Measurements from ENCODE around the gene PLA2G2E.
"Not testable (repeated sequence)": the region's sequence is repeated elsewhere in the genome, so short reads cannot be mapped to it uniquely, and the experiment has no call there.

The PLA2G2E gene, protein sequence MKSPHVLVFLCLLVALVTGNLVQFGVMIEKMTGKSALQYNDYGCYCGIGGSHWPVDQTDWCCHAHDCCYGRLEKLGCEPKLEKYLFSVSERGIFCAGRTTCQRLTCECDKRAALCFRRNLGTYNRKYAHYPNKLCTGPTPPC

DNA sequence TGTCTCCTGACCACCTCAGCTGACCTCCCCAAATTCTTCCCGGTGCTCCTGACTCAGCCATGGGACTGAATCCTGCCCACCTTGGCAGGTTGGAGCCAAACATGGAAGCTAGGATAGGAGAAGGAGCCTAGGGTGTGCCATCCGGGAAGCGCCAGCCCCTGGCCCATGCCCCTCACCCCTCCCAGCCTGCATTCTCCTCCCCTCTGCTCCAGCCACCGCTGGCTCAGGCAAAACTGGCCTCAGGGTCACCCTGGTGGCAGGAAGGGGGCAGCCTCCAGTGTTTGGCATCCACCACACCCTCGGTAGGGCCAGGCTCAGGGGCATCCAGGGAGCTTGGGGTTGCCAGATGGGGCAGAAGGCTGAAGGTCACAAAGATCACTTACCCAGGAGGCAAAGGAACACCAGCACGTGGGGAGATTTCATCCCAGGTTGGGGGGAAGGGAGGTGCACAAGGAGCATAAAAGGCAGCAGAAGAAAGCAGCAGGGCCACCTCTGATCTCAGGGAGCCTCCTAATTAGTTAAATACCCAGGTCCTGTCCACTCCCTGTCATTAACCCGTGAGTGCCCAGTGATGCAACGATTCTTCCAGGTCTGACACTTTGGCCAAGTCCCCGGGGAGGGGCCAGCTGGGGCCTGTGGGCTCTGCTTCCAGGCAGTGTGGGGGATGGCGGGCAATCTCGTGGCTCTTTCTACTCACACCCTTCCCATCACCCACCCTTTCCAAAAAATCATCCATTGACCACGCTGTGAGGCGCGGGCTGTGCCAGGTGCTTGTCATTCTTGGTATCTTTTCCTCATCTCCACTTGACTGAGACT, at the start of gene PLA2G2E:
PLA2G2E (minus strand) TSS at position 481 of the 816 bp plus-strand sequence; CDS start at position 423, 58 bp downstream.
- DNase-seq, result no peak

DNA sequence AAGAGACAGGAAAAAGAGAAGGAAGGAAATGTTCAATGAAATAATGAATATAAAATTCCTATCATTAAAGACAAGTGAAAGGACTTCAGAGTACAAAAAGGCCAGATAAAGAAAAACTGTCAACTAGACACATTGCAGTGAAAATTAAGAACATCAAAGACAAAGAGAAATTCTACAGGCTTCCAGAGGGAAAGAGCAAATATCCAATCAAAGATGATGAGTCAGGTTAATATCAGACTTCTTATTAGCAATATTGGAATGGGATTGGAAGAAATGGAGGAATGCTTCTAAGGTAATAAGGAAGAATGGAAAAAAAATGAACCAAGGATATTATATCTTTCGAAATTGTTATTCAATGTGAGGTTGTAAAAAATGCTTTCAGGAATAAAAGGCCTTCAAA, 48.2 kb upstream of the PLA2G2E start:
- no peak for DNase-seq

DNA sequence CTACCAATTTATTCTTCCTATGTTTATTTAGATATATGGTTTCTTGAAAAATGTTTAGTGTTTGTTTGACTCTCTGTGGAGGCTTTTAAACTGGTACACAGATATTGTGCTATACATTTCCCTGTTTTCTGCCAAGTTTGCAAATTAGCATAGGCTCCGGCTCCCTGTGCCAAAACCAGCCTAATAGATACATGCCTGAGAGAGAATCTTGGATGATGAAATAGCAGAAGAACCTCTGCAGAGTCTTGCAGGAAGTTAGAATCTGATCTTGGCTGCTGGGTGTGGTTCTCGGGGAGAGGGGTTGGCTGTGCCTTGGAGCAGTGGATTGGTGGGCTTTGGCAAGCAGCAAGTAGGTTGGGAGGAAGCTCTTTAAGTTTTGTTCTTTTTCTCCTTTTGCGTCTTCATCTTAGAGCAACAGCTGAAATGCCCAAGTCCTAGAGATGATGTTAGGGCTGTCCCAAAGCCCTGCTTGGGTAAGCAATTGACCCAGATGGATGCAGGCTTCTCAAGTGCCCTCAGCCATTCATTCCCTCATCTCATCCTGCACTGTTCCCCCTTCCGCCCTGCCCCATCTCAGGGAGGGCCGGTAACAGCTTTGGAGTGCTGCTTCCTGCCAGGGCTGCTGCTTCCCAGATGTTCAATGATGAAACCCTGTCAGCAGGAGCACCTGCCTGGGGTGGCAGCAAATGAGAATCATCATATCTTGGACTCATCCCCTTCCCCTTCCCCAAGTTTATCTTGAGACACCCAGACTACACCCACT, 46.7 kb upstream of the PLA2G2E start:
- no peak for DNase-seq

DNA sequence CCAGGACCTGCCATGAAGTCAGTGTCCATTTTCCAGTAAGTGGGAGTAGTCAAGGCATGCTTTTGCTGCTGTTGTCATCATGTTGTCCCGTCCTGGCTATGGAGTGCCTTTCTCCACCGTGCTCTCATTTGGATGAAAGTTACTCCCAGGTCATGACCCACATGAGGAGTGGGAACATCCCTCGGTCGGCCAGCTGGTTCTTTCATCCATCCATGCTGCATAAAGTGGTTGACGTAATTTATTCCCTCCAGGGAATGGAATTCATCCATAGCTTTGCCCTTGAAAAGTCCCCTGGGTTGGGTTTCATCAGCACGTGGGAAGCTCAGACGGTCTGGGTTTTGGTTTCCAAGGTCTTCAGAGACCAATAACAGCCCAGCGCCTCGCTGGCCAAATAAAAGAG, 44.4 kb upstream of the PLA2G2E start:
- DNase-seq, result no peak

DNA sequence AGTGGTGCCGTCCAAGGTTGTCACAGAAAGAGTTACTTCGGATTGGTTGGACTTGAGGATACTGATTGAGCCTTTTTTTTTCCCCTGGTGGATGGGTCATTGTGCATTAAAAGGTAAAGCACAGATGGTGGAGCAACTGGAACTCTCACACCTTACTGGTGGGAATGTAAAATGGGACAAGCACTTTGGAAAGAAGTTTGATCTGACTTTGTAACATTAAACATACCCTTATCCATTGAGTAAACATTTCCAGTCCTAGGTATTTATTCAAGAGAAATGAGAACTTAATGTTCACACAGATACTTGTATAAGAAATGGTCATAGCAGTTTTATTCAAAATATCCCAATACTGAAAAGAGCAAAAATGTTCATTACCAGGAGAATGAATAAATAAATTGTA, 41.1 kb upstream of the PLA2G2E start:
- DNase-seq, result no peak

DNA sequence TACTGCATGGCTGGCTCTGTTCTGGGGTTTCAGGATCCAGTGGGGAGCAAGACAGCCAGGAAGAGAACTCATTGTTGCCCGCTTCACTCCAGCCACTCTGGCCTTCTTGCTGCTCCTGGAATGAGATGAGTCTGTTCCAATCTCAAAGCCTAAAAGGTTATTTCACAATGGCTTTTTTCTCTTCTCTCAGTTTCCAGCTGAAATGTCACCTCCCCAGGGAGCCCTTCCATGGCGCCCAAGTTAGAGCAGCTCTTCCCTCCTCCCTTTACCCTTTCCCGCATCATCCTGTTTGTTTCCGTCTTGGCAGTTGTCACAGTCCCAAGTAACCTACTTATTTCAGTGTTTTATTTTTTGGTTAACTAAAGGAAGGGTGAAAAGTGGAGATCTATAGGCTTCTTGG, 40.2 kb upstream of the PLA2G2E start:
- no peak for DNase-seq

DNA sequence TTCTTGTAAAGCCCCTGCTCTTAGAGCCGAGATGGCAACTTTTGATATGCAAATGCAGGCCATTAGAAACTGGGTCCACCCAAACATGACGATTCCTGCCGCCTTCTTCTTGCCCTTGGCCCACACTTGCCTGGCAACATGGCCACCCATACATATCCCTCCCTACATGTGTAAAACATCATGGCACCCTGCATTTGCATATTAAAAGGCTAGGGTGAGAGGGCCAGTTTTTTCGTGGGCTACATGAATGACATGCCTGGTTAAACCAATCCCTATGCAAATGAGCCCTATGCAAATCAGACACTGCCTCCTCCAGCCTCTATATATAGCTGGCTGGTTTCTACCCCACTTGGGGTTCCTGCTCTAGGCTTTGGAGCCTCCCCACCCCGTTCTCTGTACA, 37.2 kb upstream of the PLA2G2E start:
- DNase-seq, result no peak

DNA sequence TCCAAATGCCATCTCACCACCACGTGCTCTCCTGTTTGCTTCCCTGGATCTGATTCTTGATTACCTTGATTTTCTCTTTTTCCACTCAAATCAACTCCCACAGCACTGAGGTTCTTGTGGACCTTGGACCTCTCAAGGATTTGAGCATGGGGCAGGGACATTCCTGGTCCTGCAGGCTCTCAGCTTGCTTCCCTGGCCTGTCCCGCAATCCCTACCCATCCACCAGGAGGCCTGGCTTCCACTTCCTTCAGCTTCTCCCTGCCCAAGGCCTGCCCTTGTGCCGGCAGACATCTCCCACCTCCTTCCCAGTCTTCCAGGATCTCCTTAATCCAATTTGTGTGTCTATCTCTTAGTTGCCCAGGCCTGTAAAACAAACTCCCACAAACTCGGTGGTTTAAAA, 34.4 kb upstream of the PLA2G2E start:
- DNase-seq, result no peak

DNA sequence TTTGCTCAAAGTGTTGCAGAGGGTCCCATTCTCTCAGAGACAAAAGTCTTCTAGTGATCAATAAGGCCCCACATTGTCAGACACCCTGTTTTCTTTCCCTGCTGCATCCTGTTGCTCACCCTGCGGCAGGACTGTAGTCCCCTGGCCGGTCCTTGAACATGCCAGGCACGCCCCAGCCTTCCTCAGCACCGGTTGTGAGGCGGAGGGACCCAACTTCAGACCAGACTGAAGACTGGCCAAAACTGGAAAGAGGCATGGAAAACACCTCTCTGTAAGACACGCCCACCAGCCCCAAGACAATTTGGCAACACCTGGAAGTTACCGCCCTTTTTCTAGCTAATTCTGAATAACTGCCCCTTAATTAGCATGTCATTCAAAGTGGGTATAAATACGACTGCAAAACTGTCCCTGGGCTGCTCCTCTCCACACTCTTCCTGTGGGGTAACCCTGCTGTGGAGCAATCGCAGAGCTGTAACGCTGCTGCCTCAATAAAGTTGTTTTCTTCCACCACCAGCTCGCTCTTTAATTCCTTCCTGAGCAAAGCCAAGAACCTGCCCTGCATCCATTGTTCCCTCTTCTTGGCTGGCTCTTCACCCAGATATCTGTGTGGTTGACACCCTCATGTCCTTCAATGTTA, 32.2 kb upstream of the PLA2G2E start:
- no peak for DNase-seq

DNA sequence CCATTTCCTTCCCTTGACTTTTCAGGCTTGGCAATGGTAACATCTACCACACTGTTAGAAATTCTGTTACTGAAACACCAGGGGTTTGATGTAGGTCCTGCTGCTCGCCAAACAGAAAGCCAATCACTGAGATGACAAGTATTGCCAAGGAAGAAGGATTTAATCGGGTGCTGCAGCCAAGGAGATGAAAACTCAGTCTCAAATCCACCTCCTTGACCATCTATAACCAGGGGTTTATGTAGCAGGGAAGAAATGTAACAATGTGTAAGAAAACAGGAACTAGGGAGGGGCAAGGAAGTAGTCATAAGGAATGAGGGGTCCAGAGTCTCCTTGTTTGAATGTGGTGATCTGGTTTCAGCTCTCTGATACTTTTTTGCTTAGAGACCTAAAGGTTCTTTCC, 30.6 kb upstream of the PLA2G2E start:
- DNase-seq, result no peak

DNA sequence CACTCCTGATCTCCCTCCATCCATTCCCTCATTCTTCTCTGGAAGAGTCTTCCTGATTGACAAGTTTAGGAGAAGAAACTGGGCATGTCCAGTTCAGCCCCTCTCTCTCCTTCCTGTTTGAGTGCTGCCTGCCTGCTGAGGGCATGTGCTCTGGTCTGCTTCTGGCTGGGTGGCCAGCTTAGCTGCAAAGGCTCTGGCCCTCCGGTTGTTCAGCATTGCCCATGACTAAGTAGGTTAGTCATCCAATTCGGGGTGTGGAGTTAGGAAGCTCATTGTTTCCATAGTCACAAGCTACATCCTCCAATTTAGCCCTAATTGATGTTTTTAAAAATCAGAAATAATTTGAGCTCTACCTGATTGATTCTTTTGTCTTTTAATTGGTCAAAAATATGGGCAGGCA, 25.6 kb upstream of the PLA2G2E start:
- DNase-seq, result peak; percentile 14

DNA sequence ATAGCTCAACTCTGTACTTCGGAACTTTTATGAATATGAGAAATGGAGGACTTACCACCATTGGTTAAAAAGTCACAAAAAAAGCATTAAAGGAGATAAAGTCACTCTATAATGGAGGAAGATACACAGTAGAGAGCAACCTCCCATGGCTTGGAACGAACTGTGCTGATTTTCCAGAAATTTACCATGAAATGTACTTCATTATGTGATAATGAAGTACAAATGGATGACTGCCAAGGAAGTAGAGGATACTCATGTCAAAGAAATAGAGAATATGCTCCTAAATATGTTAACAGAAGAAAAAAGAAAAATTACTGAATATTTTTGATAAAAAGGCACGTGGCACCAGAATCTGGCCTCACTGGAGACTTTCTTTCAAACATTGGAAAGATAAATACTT, 23.6 kb upstream of the PLA2G2E start:
- DNase-seq, result no peak

DNA sequence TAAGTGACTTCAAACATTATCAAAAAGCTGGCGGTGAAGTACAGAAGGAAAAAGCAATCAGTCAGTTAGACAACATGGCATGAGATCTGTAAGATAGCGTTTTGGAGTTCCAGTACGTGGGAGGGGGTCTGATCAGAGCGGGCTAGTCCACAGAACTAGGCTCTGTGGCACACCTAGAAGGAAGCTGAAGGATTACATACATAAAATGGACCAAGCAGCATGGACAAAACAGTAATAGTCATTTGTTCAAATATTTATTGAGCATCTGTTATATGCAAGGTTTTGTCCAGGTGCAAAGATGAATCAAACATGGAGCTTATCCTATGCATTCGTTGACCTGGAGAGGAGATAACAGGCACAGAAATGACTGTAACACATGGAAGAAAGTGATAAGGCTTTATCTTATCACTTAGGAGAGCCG, 22.9 kb upstream of the PLA2G2E start:
- DNase-seq, result no peak

DNA sequence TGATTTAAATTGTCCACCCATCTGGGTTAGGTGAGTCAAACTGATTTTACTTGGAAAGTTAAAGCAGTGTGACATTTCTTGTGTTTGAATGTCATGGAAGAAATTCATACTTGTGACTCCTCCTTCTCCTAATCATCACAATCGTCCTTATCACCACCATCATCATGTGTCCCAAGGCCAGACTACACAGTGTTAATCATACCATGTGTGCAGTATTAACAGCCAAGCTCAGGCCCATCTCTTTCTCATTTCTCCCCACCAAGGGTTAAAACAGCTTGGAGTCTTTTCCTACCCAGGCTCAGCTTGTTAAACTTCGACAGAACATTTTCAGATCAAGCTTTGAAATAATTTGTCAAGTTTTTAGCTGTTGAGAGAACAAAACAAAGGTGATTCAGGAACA, 22.5 kb upstream of the PLA2G2E start:
- DNase-seq, result no peak

DNA sequence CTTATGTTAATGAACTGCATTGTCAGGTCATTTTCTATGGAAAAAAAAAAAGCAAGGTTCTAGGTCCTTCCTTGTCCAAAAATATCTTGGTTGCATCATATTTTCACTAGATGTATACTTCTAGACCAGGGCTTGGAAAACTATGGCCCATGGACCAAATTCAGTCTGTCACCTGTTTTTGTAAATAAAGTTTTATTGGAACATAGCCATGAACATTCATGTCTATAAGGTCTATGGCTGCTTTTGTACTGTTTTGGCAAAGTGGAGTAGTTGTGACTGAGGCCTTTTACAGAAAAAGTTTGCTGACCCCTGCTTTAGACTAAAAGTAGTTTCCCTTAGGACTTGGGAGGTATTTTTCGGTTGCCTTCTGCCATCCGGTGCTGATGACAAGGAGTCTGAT, 19.2 kb upstream of the PLA2G2E start:
- no peak for DNase-seq

DNA sequence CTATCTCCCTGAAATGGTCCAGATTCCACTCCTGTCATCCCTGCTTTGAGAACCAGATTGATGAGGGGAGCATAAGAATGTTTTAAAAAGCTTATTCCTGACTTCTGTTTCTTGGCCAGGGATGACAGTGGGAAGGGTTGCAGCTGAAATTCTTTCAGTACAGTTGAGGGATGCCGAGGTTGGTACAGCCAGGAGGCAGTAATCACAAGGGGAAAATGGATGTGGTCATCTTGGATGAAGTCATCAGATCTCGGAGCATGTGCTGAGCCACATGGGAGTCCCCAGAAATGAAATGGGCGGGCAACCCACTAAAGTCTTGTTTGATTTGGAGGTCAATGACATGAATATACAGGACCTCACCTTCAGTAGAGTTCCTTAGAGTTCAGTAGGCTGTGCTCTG, 18.7 kb upstream of the PLA2G2E start:
- DNase-seq, result no peak

DNA sequence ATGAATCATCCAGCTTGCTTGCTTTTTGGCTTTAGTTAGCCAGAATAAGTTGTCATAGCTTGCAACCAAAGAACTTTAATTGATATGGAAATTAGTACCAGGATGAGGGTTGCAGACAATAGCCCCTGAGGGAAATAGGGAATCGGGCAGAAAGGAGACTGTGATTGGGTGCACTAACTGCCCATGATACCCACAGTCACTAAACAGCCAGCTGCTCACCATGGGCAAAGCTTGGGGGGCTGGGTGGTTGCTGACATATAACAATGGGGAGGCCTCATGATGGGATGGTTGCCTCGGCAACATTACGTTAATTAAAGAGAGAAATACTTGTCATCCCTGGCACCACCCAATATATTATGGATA, 17.8 kb upstream of the PLA2G2E start:
- no peak for DNase-seq

DNA sequence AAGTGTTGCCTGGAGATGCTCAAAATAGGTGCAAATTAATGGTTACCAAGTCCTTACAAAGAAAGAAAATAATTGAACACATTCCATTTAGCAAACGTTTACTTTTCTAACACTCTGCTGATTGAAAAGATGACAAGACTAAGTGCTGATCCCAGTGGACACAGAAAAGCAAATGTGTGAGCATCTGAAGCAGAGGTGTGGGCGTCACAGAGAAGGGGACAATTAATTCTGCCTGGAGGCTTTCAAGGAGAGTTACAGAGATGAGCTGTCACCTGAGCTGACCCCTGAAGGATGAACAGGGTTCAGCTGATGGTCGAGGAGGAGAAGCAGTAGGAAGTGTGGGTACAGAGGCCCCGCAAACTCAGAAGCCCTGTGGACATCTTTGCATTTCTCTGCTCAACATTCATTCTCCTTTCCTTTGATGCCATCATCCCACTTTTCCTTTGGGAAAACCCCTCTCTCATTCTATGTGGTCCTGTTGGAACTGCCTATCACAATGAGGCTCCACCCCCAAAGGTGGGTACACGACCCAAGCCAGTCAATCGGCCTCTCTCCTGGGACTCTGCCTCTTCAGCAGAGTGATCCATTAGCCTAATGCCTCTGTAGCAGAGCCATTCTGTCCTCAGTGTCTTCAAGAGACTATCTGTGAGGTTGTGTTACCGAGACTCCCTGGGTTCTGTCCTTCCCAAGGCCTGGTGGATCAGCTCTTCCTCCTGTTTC, 17.2 kb upstream of the PLA2G2E start:
- DNase-seq, result no peak

DNA sequence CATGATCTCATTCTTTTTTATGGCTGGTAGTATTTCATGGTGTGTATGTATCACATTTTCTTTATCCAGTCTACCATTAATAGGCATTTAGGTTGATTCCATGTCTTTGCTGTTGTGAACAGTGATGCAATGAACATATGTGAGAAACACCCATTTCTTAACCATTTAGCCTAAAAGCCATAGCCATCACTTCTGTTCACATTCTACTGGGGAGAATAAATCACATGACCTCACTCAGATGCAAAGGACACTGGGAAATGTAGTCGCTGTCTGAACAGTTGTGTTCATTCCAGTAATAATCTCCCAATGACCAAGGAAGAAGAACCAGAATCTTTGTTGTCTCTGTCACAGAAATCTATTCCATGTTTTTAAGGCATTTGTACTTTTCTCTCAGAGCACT, 15.1 kb upstream of the PLA2G2E start:
- DNase-seq, result no peak

DNA sequence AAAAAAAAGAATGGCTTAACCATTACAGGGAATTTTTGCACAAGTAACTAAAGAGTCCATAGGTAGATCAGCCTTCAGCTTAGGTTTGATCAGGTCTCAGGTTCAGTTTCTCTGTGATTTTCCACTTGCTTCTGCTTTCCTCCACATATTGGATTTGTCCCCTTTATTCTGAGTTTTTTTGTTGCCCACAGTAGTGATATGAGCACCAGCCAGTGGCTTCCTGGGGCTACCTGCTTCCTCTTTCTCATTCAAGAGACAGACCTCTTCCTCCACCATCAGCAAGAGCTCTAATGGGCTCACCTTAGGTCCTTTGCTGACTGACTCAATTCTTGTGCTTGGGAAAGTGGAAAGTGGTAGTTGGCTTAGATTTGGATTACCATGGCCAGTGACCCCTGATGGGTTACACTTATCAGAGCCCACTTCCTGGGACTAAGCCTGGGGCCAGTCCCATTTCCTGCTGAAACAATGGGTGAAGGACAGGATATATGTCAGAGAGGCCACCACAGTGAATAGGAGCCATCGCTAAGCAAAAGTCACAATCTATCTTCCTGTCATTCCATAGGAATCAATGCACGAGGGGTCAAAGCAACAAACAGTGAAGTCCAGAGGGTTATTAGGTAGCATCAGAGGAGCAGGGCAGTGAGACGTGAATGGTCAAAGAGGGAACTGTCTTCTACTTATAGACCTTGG, 12.8 kb upstream of the PLA2G2E start:
- DNase-seq, result no peak

DNA sequence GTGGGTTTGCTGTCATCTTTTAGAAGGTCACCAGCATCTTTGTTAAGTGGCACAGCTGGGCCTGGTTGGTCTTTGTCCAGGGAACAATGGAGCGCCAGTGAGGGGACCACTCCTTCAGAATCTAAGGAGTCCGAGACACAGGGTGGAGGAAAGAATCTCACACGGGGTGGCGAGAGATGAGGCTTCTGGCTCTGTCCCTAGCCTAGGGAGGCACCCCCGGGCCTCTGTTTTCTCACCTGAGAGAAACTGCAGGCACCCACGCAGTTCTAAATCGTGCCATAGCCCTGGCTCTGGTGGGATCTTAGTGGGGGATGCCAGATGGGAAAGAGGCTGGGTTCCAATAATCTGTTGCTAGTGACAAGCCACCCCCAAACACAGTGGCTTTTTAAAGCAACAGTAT, 10.9 kb upstream of the PLA2G2E start:
- no peak for DNase-seq

DNA sequence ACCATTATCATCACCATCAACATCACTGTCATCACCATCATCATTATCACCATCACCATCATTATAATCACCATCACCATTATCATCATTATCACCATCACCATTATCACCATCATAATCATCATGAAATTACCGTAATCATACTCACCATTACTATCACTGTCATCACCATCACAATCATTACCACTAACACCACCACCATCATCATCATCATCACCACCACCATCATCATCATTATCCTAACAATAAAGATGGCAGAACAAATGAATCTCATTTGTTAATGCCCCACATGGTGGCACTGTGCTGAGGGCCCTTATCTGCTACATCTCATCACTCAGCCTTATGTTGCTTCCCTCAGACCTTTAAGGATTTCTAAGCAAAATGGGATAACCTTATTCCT, 9.4 kb upstream of the PLA2G2E start:
- no peak for DNase-seq

DNA sequence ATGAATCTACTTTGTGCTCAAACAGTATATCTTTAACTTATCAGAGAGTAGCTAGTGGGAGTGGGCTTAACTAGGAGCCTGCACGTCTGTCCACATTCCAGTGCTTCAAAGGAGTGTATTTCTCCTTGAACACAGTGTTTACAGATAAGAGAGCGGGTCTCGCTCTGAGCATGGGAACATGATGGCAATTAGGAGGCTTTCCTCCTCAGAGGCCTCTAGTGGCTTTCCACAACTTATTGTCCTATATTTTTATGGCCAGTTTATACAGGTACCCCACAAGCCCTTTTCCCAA, 3.7 kb upstream of the PLA2G2E start:
- DNase-seq, result not testable (repeated sequence)
